Measurements from ENCODE around the gene TBL3. TPM values are rescaled to one million over a fixed set of nuclear protein-coding genes. Genes with fewer than 3 reads are reported as not detected.
A peak's percentile ranks its signal among the peaks of the same experiment; 100 is the strongest.
"Not testable (repeated sequence)": the region's sequence is repeated elsewhere in the genome, so short reads cannot be mapped to it uniquely, and the experiment has no call there.

The TBL3 gene
- total RNA-seq, 6 experiments from 2014 or later, result 15.8 to 42.4 (median 18.1) TPM

- intact Hi-C loops (cut with DNase I), result no loop called here
- WGBS (ENCODE audit: insufficient coverage, low coverage, low lambda C conversion rate, missing lambda C conversion rate), result 70% methylated on average over 2 of the region's 7 CpGs
- no peak for ATAC-seq
- Histone ChIP-seq H3K36me3 (no peaks in the 10 kb centered on the region), H3K4me1 (no peaks in the 10 kb centered on the region), H3K27me3 (no peaks in the 10 kb centered on the region), H3K27ac (no peak overlapping the region), H3K4me3 (no peak overlapping the region), H3K9me3 (no peaks in the 10 kb centered on the region)
- TF ChIP-seq POLR2A (IDR thresholded peaks at IDR 0.05) (no peak), CTCF (IDR thresholded peaks at IDR 0.05) (no peak)
- no peak for DNase-seq
Measured at GRCh38 chr16:1950047-1950446, 21.8 kb upstream of the TBL3 start.

- ATAC-seq (no peak), DNase-seq (no peak)
- intact Hi-C loops (cut with DNase I), result no loop called here
- H3K36me3 ChIP-seq, result no peaks in the 10 kb centered on the region
- H3K27ac ChIP-seq, result no peak overlapping the region
- no peaks in the 10 kb centered on the region for H3K27me3 ChIP-seq
- no peak overlapping the region for H3K4me3 ChIP-seq
- 80% methylated on average over 2 of the region's 19 CpGs for WGBS (ENCODE audit: insufficient coverage, low coverage, low lambda C conversion rate, missing lambda C conversion rate)
- H3K9me3 ChIP-seq, result no peaks in the 10 kb centered on the region
- no peaks in the 10 kb centered on the region for H3K4me1 ChIP-seq
- TF ChIP-seq POLR2A (IDR thresholded peaks at IDR 0.05), result no peak
- no peak for TF ChIP-seq CTCF (IDR thresholded peaks at IDR 0.05)
Measured at GRCh38 chr16:1950559-1950958, 21.3 kb upstream of the TBL3 start.

GRCh38 chr16:1953734-1954133 lies 18.1 kb upstream of the TBL3 start:
- Histone ChIP-seq H3K27ac (no peak overlapping the region), H3K9me3 (no peaks in the 10 kb centered on the region), H3K4me1 (peaks cover 0 to 2% (median under 1%) of the 10 kb centered on the region in 4 donors), H3K36me3 (no peaks in the 10 kb centered on the region), H3K4me3 (no peak overlapping the region), H3K27me3 (no peaks in the 10 kb centered on the region)
- DNase-seq, result peak in 1 of 3 donors; percentile 54
- no peak for TF ChIP-seq POLR2A (IDR thresholded peaks at IDR 0.05)
- 100% methylated on average over 1 of the region's 22 CpGs for WGBS (ENCODE audit: insufficient coverage, low coverage, low lambda C conversion rate, missing lambda C conversion rate)
- intact Hi-C loops (cut with DNase I), result no loop called here
- ATAC-seq, result no peak

- intact Hi-C loops (cut with DNase I), result not testable (repeated sequence)
- 92% methylated on average over 12 of the region's 22 CpGs for WGBS (ENCODE audit: insufficient coverage, low coverage, low lambda C conversion rate, missing lambda C conversion rate)
Measured at GRCh38 chr16:1957434-1958142, 14.3 kb upstream of the TBL3 start.

GRCh38 chr16:1958143-1958491 lies 13.7 kb upstream of the TBL3 start:
- peaks cover 0 to 11% (median 2%) of the 10 kb centered on the region in 4 donors for H3K4me1 ChIP-seq
- peaks cover 0 to 21% (median 4%) of the 10 kb centered on the region in 4 donors for H3K36me3 ChIP-seq
- H3K9me3 ChIP-seq; H3K4me3 ChIP-seq; H3K27me3 ChIP-seq; H3K27ac ChIP-seq; ATAC-seq; intact Hi-C loops (cut with DNase I): not testable (repeated sequence)
- 94% methylated on average over 5 of the region's 30 CpGs for WGBS (ENCODE audit: insufficient coverage, low coverage, low lambda C conversion rate, missing lambda C conversion rate)
- DNase-seq, result peak in 2 of 3 donors; percentile 33 to 51

More at GRCh38 chr16:1957434-1958142, 14.3 kb upstream of the TBL3 start:
- H3K36me3 ChIP-seq, result peaks cover 0 to 16% (median 4%) of the 10 kb centered on the region in 4 donors
- not testable (repeated sequence) for H3K27me3 ChIP-seq, DNase-seq, H3K4me3 ChIP-seq, H3K9me3 ChIP-seq, ATAC-seq, H3K27ac ChIP-seq
- H3K4me1 ChIP-seq, result peaks cover 0 to 11% (median 2%) of the 10 kb centered on the region in 4 donors

GRCh38 chr16:1958715-1959268 lies 13.1 kb upstream of the TBL3 start:
- H3K36me3 ChIP-seq, result peaks cover 0 to 28% (median 4%) of the 10 kb centered on the region in 4 donors
- H3K27me3 ChIP-seq, result no peaks in the 10 kb centered on the region
- H3K4me1 ChIP-seq, result peaks cover 0 to 17% (median 2%) of the 10 kb centered on the region in 4 donors
- no peak for TF ChIP-seq CTCF (IDR thresholded peaks at IDR 0.05)
- TF ChIP-seq POLR2A (IDR thresholded peaks at IDR 0.05), result no peak
- no peaks in the 10 kb centered on the region for H3K9me3 ChIP-seq
- H3K27ac ChIP-seq, result no peak overlapping the region
- WGBS (ENCODE audit: insufficient coverage, low coverage, low lambda C conversion rate, missing lambda C conversion rate), result 8% methylated on average over 5 of the region's 14 CpGs
- peak in 3 of 4 donors; percentile 2 to 21 (median 2) for ATAC-seq
- peak overlapping the region in 2 of 3 donors; percentile 77 to 99 for H3K4me3 ChIP-seq
- intact Hi-C loops (cut with DNase I), result no loop called here
- peak in 2 of 3 donors; percentile 51 to 68 for DNase-seq

Data from right lobe of liver (tissue), 6 donors.